ENCODE data around the gene FBXL17.

- TF ChIP-seq, protein P1, sequence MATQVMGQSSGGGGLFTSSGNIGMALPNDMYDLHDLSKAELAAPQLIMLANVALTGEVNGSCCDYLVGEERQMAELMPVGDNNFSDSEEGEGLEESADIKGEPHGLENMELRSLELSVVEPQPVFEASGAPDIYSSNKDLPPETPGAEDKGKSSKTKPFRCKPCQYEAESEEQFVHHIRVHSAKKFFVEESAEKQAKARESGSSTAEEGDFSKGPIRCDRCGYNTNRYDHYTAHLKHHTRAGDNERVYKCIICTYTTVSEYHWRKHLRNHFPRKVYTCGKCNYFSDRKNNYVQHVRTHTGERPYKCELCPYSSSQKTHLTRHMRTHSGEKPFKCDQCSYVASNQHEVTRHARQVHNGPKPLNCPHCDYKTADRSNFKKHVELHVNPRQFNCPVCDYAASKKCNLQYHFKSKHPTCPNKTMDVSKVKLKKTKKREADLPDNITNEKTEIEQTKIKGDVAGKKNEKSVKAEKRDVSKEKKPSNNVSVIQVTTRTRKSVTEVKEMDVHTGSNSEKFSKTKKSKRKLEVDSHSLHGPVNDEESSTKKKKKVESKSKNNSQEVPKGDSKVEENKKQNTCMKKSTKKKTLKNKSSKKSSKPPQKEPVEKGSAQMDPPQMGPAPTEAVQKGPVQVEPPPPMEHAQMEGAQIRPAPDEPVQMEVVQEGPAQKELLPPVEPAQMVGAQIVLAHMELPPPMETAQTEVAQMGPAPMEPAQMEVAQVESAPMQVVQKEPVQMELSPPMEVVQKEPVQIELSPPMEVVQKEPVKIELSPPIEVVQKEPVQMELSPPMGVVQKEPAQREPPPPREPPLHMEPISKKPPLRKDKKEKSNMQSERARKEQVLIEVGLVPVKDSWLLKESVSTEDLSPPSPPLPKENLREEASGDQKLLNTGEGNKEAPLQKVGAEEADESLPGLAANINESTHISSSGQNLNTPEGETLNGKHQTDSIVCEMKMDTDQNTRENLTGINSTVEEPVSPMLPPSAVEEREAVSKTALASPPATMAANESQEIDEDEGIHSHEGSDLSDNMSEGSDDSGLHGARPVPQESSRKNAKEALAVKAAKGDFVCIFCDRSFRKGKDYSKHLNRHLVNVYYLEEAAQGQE (tag by site-specific recombination; IDR thresholded peaks at IDR 0.05): no peak
- TF ChIP-seq, protein P2, sequence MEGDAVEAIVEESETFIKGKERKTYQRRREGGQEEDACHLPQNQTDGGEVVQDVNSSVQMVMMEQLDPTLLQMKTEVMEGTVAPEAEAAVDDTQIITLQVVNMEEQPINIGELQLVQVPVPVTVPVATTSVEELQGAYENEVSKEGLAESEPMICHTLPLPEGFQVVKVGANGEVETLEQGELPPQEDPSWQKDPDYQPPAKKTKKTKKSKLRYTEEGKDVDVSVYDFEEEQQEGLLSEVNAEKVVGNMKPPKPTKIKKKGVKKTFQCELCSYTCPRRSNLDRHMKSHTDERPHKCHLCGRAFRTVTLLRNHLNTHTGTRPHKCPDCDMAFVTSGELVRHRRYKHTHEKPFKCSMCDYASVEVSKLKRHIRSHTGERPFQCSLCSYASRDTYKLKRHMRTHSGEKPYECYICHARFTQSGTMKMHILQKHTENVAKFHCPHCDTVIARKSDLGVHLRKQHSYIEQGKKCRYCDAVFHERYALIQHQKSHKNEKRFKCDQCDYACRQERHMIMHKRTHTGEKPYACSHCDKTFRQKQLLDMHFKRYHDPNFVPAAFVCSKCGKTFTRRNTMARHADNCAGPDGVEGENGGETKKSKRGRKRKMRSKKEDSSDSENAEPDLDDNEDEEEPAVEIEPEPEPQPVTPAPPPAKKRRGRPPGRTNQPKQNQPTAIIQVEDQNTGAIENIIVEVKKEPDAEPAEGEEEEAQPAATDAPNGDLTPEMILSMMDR (tag by site-specific recombination; IDR thresholded peaks at IDR 0.05): no peak
- TF ChIP-seq KLF1 (tag by site-specific recombination; IDR thresholded peaks at IDR 0.05): no peak
- TF ChIP-seq IKZF3 (tag by site-specific recombination; IDR thresholded peaks at IDR 0.05): no peak
- TF ChIP-seq ZIC2 (tag by site-specific recombination; IDR thresholded peaks at IDR 0.05): no peak
- no peak for TF ChIP-seq ZFP41 (tag by site-specific recombination; IDR thresholded peaks at IDR 0.05; ENCODE audit: borderline replicate concordance)
- no peak for TF ChIP-seq ZNF133 (tag by site-specific recombination; IDR thresholded peaks at IDR 0.05)
- TF ChIP-seq ZNF146 (tag by site-specific recombination; IDR thresholded peaks at IDR 0.05): no peak
- no peak for TF ChIP-seq MYNN (tag by site-specific recombination; IDR thresholded peaks at IDR 0.05; ENCODE audit: borderline replicate concordance)
These were observed 413.5 kb downstream of the FBXL17 start for GRCh38 chr5:107968406-107968843.
